NCI-H1930 (cell line): ENCODE results near the gene ATP10B.
"Not testable (repeated sequence)": the region's sequence is repeated elsewhere in the genome, so short reads cannot be mapped to it uniquely, and the experiment has no call there.

ENCODE experiments used
- DNase-seq, 2 experiments: peaks; one replicate each; lab custom pipeline; 2025; lab: John Stamatoyannopoulos, UW

Gene ATP10B

DNA sequence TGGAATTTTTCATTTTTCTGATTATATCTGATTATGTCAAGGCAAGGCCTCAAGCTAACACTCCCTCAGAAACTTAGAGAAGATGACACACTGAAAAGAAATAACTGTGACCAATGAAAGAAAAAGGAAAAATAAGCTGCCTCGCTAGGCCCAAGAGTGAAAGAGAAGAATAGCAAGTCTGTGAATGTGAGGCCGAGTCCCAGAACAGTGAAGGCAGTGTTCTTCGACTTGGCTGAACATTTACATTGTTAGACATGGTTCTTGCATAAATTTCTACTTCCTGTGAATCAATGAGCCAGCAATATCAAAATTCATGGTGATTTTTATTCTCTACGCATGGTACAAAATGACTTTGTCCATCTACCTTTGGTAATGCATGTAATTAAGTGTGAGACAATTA is at the start of gene ATP10B:
ATP10B (minus strand) TSS at position 163 of the 400 bp plus-strand sequence. CDS start 164,137 bp downstream, outside the sequence.
- no peak for DNase-seq

DNA sequence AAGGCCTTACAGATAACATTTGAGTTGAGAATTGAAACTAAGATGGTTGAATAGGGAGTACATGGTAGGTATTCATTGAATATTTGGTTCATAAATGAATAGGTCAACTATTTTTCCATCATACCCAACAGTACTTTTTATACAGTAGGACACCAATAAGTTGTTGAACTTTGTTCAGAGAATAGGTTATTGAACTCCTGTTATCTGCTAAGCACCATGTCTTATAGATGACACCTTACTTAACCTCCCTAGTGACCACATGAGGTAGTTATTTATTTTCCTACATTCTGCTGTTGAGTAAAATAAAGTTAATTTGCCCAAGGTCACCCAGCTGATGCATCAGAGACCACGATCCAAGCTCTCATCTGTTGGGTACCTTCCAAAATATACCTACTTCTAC is 49.6 kb upstream of the ATP10B start:
- no peak for DNase-seq

DNA sequence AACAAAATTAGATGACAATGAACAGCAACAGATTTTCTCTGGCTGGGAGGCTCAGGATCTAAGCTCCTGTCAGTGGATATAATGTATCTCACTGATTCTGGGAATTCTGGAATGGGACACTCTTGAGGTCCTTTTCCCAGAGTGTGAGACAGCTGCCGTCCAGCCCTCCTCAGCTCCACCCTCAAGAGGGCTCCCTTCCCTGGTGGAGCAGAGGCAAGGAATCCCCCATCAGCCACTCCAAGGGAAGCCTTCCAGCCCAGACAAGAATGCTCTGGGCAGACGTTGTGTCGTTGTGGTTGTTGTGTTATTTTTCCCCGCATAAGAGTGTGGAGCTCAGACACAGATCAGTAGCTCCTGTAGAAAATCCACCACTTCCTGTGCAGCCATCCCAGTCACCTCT is 47.7 kb upstream of the ATP10B start:
- no peak for DNase-seq

DNA sequence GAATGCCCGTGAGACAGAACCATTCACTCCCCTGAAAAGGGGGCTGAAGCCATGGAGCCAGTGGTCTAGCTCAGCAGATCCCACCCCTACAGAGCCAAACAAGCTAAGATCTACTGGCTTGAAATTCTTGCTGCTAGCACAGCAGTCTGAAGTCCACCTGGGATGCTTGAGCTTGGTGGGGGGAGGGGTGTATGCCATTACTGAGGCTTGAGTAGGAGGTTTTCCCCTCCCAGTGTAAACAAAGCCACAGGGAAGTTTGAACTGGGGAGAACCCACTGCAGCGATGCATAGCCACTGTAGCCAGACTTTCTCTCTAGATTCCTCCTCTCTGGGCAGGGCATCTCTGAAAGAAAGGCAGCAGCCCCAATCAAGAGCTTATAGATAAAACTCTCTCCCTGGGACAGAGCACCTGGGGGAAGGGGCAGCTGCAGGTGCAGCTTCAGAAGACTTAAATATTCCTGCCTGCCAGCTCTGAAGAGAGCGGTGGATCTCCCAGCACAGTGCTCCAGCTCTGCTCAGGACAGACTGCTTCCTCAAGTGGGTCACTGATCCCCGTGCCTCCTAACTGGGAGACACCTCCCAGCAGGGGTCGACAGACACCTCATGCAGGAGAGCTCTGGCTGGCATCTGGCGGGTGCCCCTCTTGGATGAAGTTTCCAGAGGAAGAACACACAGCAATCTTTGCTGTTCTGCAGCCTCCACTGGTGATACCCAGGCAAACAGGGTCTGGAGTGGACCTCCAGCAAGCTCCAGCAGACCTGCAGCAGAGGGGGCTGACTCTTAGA is 41.4 kb upstream of the ATP10B start:
- not testable (repeated sequence) for DNase-seq

DNA sequence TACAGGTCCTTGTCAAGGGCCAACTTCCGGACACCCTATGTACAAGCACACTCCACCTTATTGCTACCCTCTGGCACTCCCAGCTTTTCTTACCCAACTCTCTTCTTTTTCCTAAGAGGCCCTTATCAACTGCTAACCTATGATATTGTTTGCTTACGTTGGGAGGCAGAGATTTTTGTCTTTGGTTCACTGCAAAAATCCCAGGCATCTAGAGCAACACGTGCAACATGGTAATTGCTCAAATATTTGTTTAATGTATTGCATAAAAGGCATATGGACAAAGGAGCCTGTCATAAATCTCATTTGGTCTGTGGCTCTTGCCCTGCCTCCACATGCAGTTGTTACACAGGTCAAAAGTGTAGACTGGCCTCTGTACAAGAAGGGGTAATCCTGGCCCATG is 35.8 kb upstream of the ATP10B start:
- DNase-seq, result no peak

- DNase-seq, result not testable (repeated sequence)
Measured at GRCh38 chr5:160873560-160874200, 21.7 kb upstream of the ATP10B start.

DNA sequence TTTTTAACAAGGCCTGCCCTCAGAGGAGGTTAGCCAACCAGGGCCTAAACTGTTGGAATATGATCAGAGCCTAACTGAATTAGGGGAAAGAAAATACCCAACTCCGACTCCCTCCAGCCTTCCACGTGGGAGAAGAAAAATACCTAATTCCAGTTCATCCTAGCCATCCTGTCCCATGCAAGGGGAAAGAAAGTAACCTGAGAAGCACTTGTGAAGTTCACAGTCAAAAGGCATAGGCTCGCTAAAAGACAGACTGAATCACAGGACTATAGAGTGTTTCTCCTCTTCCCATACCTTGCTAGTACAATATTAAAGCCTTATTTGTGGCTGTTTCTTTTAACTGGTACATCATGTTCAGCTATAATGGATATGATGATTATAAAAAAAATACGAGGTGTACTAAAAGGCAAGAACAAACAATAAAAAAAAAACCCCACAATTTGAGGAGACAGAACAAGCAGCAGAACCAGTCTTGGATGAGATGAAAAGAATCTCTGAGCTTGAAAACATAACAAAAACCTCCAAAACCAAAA is 18.0 kb upstream of the ATP10B start:
- DNase-seq, result no peak

DNA sequence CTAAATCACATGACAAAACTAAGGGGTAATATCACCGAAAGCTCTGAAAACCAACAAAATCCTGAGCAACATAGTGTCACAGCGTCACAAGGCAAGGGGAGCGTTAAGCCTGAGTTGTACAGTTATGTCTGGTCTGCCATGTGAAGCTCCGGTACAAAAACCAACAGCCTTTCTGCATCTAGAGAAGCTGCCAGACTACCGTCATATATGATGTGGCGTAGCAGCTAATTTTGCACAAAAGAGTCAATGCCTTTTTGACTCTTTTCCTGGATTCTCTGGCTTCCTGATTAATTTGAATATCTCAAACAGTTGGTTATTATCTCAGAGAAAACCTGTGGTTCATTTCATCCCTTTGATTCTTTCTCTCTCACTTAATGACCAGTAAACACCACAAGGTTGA is 16.0 kb upstream of the ATP10B start:
- no peak for DNase-seq

DNA sequence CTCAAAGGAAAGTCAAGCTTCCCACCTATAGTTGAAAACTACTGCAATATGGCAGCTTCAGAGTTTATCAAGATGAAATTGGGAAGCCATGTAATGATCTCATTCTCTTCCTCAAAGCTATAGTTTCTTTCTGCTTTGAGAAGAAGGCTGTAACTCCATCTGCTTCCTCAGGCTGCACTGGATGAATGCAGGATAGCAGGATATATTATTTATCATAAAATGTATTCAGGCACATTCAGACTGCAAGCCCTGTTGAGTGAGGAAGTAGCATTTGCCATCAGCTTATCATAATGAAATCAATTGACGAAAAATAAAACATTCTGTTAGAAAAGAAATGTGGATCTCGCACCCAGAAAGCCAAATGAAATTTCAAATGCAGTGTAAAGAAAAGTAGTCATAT is 560 bp downstream of the ATP10B start:
- no peak for DNase-seq

DNA sequence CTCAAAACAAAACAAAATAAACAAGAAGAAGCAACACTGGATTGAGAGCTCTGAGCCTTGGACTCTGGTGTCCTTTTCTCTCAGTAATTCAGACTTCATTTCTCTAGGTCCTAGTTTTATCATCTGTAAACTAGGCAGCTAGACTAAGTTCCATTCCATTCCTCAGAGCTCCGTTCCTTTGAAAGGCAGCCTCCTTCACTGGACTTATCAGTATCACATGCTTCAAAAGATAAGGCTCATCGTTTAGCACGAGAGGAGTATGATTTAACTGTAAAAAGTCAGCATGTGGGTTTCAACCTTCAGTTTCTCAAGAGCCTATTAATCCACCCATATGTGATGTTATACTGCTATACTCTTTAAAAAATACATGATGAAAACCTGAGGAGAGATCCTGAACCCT is 1.6 kb downstream of the ATP10B start:
- DNase-seq, result no peak

DNA sequence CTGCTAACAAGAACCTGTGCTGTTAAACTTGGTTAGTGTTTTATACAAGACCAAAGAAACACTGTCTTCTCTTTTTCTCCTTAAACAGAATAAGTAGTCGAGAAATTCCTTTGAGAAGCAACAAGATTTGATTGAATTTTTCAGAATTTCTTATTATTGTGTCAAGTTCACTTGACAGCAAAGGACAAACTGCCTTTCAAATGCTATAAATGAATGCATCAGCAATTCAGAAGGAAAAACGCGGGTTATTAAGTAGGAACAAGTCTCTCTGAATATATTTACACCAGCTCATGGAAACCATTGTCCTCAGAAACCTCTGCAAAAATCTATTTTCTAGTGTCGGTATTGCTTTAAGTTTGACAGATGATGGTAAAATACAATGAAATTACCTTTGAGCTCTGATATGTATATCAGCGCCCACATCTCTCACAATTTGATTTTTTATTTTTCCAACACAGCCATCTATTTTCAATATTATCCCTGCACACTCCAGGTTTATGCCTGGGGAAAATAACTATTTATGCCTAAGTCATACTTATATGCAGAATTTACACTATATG is 4.4 kb downstream of the ATP10B start:
- DNase-seq, result no peak

- DNase-seq, result no peak
Measured at GRCh38 chr5:160846642-160847041, 5.4 kb downstream of the ATP10B start.

- DNase-seq, result no peak
Measured at GRCh38 chr5:160844177-160844576, 7.8 kb downstream of the ATP10B start.

- DNase-seq, result no peak
Measured at GRCh38 chr5:160843240-160843639, 8.8 kb downstream of the ATP10B start.

GRCh38 chr5:160837749-160838593 is 14.0 kb downstream of the ATP10B start:
- no peak for DNase-seq

GRCh38 chr5:160837211-160837610 is 14.8 kb downstream of the ATP10B start:
- no peak for DNase-seq

DNA sequence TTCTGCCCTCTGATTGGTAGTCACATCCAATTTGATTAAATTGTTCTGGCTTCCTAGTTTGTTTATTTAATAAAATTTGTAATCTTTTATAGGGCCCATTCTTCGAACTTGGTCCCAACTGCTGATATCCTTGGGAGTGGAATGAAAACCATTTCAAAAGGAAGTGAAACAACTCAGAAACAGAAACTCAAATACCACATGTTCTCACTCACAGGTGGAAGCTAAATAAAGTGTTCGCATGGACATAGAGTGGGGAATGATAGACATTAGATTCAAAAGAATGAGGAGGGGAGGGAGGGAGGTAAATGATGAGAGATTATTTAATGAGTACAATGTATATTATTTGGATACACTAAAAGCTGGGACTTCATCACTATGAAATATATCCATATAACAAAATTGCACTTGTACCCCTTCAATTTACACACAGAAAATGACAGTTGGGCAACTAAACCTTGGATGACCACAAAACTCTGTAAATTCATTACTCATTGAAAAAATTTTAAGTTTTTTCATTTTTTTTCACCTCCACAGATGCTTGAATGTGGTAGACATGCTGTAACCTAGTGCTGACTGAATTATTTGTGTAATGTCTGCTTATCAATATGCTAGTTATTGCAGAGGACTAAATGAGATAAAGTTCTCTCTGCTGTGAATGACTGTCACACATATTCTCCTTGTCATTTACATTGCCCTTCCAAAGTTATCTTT is 16.0 kb downstream of the ATP10B start:
- DNase-seq, result no peak

DNA sequence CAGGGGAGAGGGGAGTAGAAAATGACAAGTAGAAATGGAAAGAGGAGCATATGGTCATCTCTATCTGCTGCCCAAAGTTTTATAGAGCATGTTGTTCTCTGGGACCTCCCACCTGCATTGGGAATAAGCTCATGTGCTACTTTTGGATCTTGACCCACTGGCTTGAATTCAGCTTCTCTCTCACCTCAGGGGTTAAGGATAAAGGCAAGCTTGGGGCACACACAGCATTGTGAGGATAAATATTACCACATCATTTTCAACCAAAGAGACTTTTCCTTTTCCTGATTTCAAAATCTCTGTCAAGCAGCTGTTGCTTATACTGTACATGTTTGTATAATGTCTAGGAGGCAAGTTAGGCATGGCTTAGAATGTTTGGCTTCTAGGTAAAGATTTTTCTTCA is 16.6 kb downstream of the ATP10B start:
- no peak for DNase-seq

- no peak for DNase-seq
Measured at GRCh38 chr5:160833806-160834205, 18.2 kb downstream of the ATP10B start.

- no peak for DNase-seq
Measured at GRCh38 chr5:160831801-160832200, 20.2 kb downstream of the ATP10B start.

DNA sequence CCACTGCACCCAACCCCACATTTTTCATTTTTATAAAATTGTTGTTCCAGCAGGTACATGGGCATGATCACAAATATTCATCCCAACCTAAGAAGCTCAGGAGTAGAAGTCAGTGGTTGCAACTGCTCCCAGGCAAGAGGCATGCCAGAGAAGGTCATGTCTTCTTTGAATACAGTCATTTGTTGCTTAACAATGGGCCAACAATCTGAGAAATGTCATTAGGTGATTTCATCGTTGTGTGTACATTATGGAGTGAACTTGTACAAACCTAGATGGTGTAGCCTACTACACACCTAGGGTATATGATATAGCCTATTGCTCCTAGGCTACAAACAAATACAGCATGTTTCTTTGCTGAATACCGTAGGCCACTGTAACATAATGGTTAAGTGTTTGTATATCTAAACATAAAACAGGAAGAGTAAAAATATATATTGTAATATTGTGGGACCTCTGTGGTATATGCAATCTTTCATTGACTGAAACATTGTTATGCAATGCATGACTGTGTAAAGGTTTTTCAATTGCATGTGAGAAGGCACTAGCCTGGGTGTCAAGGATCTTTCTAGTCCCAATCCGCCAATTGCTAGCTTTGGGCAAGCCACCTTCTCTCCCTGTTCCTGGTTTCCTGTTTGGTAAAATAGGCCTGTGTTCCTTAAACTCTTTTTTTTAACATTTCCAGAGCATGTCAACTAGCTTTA is 27.6 kb downstream of the ATP10B start:
- no peak for DNase-seq
